Breast epithelium (tissue), 4 donors: ENCODE data around the gene SYT13. TPM values are rescaled to one million over a fixed set of nuclear protein-coding genes. Genes with fewer than 3 reads are reported as not detected.

ENCODE experiments used
- DNase-seq, 2 donors: peaks; one replicate each; pipeline ENCODE4 v3.0.0-alpha.2; 2019; ENCODE audit warnings: low spot score in 2 of 2
- H3K27ac ChIP-seq, 2 donors: fragments of 200-600 bp; sonication (generic) in 1 of 2; one replicate each; pipeline ENCODE4 v1.5.1; 2016 to 2019; ENCODE audit warnings: mild to moderate bottlenecking in 1 of 2
- H3K27me3 ChIP-seq, 2 donors: fragments of 200-600 bp; sonication (generic) in 1 of 2; one replicate each; pipeline versions ENCODE4 v1.5.1 to v1.6.0; 2017 to 2019; ENCODE audit warnings: control low read depth in 1 of 2, mild to moderate bottlenecking in 1 of 2
- H3K36me3 ChIP-seq: fragments of 200-600 bp; one replicate; pipeline ENCODE4 v1.5.1; 2019
- H3K4me1 ChIP-seq, 2 donors: fragments of 200-600 bp; sonication (generic); one replicate each; pipeline ENCODE4 v1.5.1; 2016 to 2019; ENCODE audit warnings: control low read depth in 1 of 2
- H3K4me3 ChIP-seq, 3 donors: fragments of 200-600 bp; sonication (generic); 1 replicate in 2 of 3; 2 replicates in 1 of 3; pipeline ENCODE4 v1.5.1; 2016 to 2019; ENCODE audit warnings: mild to moderate bottlenecking in 3 of 3, moderate library complexity in 2 of 3
- H3K9me3 ChIP-seq, 2 donors: fragments of 200-600 bp; sonication (generic) in 1 of 2; one replicate each; pipeline ENCODE4 v1.5.1; 2016 to 2019; ENCODE audit warnings: control low read depth in 1 of 2
- CTCF ChIP-seq, 3 donors: fragments of 450-650 bp; IDR thresholded peaks; one replicate each; pipeline ENCODE4 v1.5.1; 2016 to 2017; ENCODE audit warnings: antibody characterized with exemption in 3 of 3, mild to moderate bottlenecking in 3 of 3, moderate library complexity in 3 of 3
- POLR2A ChIP-seq: fragments of 450-650 bp; IDR thresholded peaks from one replicate; pipeline ENCODE4 v1.6.1; 2016; ENCODE audit warnings: antibody characterized with exemption, mild to moderate bottlenecking, moderate library complexity
- POLR2AphosphoS5 ChIP-seq, 3 donors: sonication (generic); formaldehyde crosslinking; IDR thresholded peaks; one replicate each; pipeline ENCODE4 v1.6.1; 2017; ENCODE audit warnings: antibody characterized with exemption in 3 of 3
- intact Hi-C: fragments of 100-400 bp; cut with DNase I; formaldehyde crosslinking; loops from one replicate; pipeline ENCODE4 v1.15.1; 2023; ENCODE audit warnings: low total_unique reads
- total RNA-seq, 3 donors: library from RNA; depleted of rRNA; stranded (reverse); fragments of >200 nt; gene quantifications; one replicate each; pipeline ENCODE4 v1.1.0, GENCODE V29; 2016

SYT13 gene
- total RNA-seq, 3 donors from 2014 or later, result 0.29 to 0.33 TPM; not detected in 1

DNA sequence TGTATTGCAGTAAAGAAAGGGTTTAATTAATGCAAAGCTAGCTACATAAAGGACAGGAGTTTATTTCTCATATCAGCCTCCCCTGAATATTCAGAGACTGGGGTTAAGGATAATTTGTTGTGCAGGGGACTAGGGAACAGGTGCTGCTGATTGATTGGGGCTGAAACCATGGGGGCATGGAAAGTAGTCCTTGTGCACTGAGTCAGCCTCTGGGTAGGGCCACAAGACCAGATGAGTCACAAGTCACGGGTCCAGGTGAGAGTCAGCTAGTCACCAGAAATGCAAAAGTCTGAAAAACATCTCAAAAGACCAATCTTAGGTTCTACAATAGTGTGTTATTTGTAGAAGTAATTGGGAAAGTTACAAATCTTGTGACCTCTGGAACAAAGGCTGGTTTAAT lies 32.9 kb upstream of the SYT13 start:
- intact Hi-C loops, result no loop called here
- Histone ChIP-seq H3K4me1 (no peaks in the 10 kb centered on the region), H3K27ac (no peak overlapping the region), H3K36me3 (no peaks in the 10 kb centered on the region), H3K27me3 (no peaks in the 10 kb centered on the region), H3K4me3 (no peak overlapping the region), H3K9me3 (no peaks in the 10 kb centered on the region)
- TF ChIP-seq POLR2A, result no peak
- no peak for TF ChIP-seq CTCF (IDR thresholded peaks at IDR 0.05)
- TF ChIP-seq POLR2AphosphoS5 (IDR thresholded peaks at IDR 0.05), result no peak
- no peak for DNase-seq

GRCh38 chr11:45318516-45318915 lies 32.4 kb upstream of the SYT13 start:
- no peak for DNase-seq
- no peak overlapping the region for H3K27ac ChIP-seq
- H3K36me3 ChIP-seq, result no peaks in the 10 kb centered on the region
- no peak for TF ChIP-seq CTCF (IDR thresholded peaks at IDR 0.05)
- TF ChIP-seq POLR2A, result no peak
- TF ChIP-seq POLR2AphosphoS5 (IDR thresholded peaks at IDR 0.05), result no peak
- intact Hi-C loops, result no loop called here
- H3K27me3 ChIP-seq, result no peaks in the 10 kb centered on the region
- no peaks in the 10 kb centered on the region for H3K4me1 ChIP-seq
- no peaks in the 10 kb centered on the region for H3K9me3 ChIP-seq
- H3K4me3 ChIP-seq, result no peak overlapping the region

DNA sequence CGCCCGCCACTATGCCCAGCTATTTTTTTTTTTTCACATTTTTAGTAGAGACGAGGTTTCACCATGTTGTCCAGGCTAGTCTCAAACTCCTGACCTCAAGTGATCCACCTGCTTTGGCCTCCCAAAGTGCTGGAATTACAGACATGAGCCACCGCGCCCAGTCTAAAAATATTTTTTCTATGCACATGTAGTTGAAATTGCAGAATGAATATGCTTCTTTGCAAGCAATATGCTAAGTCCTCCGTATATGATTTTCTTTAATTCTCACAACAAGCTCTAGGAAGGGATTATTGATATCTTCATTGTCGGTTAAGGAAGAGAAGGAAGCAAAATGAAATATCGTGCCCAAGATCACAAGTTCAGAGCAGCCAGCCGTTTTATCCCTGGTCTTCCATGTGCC lies 30.1 kb upstream of the SYT13 start:
- intact Hi-C loops, result no loop called here
- DNase-seq, result no peak
- Histone ChIP-seq H3K27me3 (no peaks in the 10 kb centered on the region), H3K4me1 (no peaks in the 10 kb centered on the region), H3K4me3 (no peak overlapping the region), H3K9me3 (no peaks in the 10 kb centered on the region), H3K36me3 (no peaks in the 10 kb centered on the region), H3K27ac (no peak overlapping the region)
- TF ChIP-seq POLR2A (no peak), CTCF (IDR thresholded peaks at IDR 0.05) (no peak), POLR2AphosphoS5 (IDR thresholded peaks at IDR 0.05) (no peak)

GRCh38 chr11:45314900-45315299 lies 28.8 kb upstream of the SYT13 start:
- H3K27ac ChIP-seq, result no peak overlapping the region
- H3K27me3 ChIP-seq, result no peaks in the 10 kb centered on the region
- DNase-seq, result no peak
- H3K36me3 ChIP-seq, result no peaks in the 10 kb centered on the region
- H3K9me3 ChIP-seq, result no peaks in the 10 kb centered on the region
- TF ChIP-seq CTCF (IDR thresholded peaks at IDR 0.05) (no peak), POLR2AphosphoS5 (IDR thresholded peaks at IDR 0.05) (no peak), POLR2A (no peak)
- H3K4me1 ChIP-seq, result no peaks in the 10 kb centered on the region
- intact Hi-C loops, result loop anchor here (5.0 kb wide), 1 partner anchor 88 kb away; no protein-coding TSS in a partner anchor
- H3K4me3 ChIP-seq, result no peak overlapping the region

- H3K4me1 ChIP-seq, result no peaks in the 10 kb centered on the region
- H3K36me3 ChIP-seq, result no peaks in the 10 kb centered on the region
- no peaks in the 10 kb centered on the region for H3K27me3 ChIP-seq
- no peaks in the 10 kb centered on the region for H3K9me3 ChIP-seq
- DNase-seq, result no peak
- intact Hi-C loops, result loop anchor here (5.0 kb wide), 1 partner anchor 86 kb away; no protein-coding TSS in a partner anchor
- no peak for TF ChIP-seq POLR2AphosphoS5 (IDR thresholded peaks at IDR 0.05)
- TF ChIP-seq CTCF (IDR thresholded peaks at IDR 0.05), result no peak
- TF ChIP-seq POLR2A, result no peak
- no peak overlapping the region for H3K4me3 ChIP-seq
- no peak overlapping the region for H3K27ac ChIP-seq
Observed at GRCh38 chr11:45313171-45313865, 27.2 kb upstream of the SYT13 start.
